Transverse colon (tissue), 4 donors: ENCODE results near the gene RNF103. TPM values are rescaled to one million over a fixed set of nuclear protein-coding genes. Genes with fewer than 3 reads are reported as not detected.

ENCODE experiments used
- DNase-seq: peaks from one replicate; pipeline ENCODE4 v3.0.0-alpha.2; 2019
- H3K27ac ChIP-seq, 4 donors: fragments of 200-600 bp; sonication (generic); 2 replicates each; pipeline ENCODE4 v1.5.1; 2016 to 2018; ENCODE audit warnings: inconsistent platforms in 4 of 4
- H3K27me3 ChIP-seq: fragments of 200-600 bp; sonication (generic); 2 replicates; pipeline ENCODE4 v1.5.1; 2017; ENCODE audit warnings: inconsistent platforms
- H3K36me3 ChIP-seq, 4 donors: fragments of 200-600 bp; sonication (generic); 2 replicates each; pipeline ENCODE4 v1.5.1; 2017 to 2019; ENCODE audit warnings: inconsistent platforms in 4 of 4
- H3K4me1 ChIP-seq, 4 donors: fragments of 200-600 bp; sonication (generic); 2 replicates each; pipeline ENCODE4 v1.5.1; 2017 to 2020; ENCODE audit warnings: inconsistent platforms in 4 of 4
- H3K4me3 ChIP-seq, 4 donors: fragments of 200-600 bp; sonication (generic); 1 replicate in 1 of 4; 2 replicates in 3 of 4; pipeline versions ENCODE4 v1.5.1 to v1.6.1; 2017 to 2019; ENCODE audit warnings: inconsistent platforms in 4 of 4
- H3K9me3 ChIP-seq, 2 donors: fragments of 200-600 bp; sonication (generic); 2 replicates each; pipeline ENCODE4 v1.5.1; 2017 to 2019; ENCODE audit warnings: inconsistent platforms in 2 of 2
- EP300 ChIP-seq: sonication (generic); formaldehyde crosslinking; IDR thresholded peaks from one replicate; pipeline ENCODE4 v1.6.1; 2017; ENCODE audit warnings: antibody characterized with exemption, low read depth
- POLR2A ChIP-seq: fragments of 450-650 bp; IDR thresholded peaks from one replicate; pipeline ENCODE4 v1.6.1; 2016; ENCODE audit warnings: antibody characterized with exemption, mild to moderate bottlenecking, moderate library complexity
- POLR2AphosphoS5 ChIP-seq, 3 donors: sonication (generic); formaldehyde crosslinking; IDR thresholded peaks; one replicate each; pipeline ENCODE4 v1.6.1; 2016; ENCODE audit warnings: antibody characterized with exemption in 3 of 3
- WGBS, 2 donors: methylation state at CpG; one replicate each; pipeline ENCODE4 v1.1.5; 2018; ENCODE audit warnings: low coverage in 1 of 2; 5-methylcytosine and 5-hydroxymethylcytosine counted together
- in situ Hi-C, 4 donors: fragments of 200-750 bp; cut with MboI; loops; one replicate each; pipeline versions ENCODE4 v1.15.0 to v1.15.1; 2017; ENCODE audit warnings: low sequenced_read_pairs in 3 of 4, low pct_ligation_motif_present in 1 of 4, low pct_unique_long_range_greater_than_20kb in 1 of 4
- intact Hi-C: fragments of 100-400 bp; cut with DNase I; formaldehyde crosslinking; loops from one replicate; pipeline ENCODE4 v1.15.1; 2023; ENCODE audit warnings: low total_unique reads
- total RNA-seq, 4 donors: library from RNA; depleted of rRNA; stranded (reverse); fragments of >200 nt; gene quantifications; one replicate each; pipeline ENCODE4 v1.1.0, GENCODE V29; 2016
- TF ChIP-seq, protein P1 (sequence below), 5 experiments: fragments of 200-600 bp in 3 of 5; fragments of 450-650 bp in 2 of 5; sonication (generic) in 3 of 5; IDR thresholded peaks; 1 replicate in 2 of 5; 2 replicates in 3 of 5; pipeline ENCODE4 v1.5.1; 2016 to 2017; ENCODE audit warnings: antibody characterized with exemption in 5 of 5, inconsistent platforms in 3 of 5, mild to moderate bottlenecking in 2 of 5, moderate library complexity in 1 of 5

The RNF103 gene
- total RNA-seq, 4 donors from 2014 or later, result 47.0 to 114 (median 103) TPM

DNA sequence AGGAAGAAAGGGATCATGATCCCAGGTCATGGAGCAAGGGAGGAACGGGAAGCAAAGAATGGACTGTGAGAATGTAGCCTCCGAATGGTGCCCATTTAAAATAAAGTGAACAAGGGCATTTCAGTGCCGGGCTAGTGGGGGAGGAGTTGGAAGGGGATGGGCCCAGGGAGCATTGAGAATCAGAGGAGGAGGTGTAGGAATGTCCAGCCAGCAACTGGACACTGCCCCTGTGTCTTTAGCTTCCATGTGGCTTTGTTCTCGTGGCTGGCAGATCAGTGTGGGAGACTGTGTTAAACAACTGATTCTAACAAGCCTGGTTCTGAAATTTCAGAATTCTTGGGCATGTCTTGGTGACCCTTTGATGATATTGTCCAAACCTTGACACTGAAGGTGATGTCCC is 1.4 kb upstream of the RNF103 start:
- H3K4me3 ChIP-seq, result no peak overlapping the region
- 77 to 89% methylated on average over 3 to 4 of the region's 4 CpGs for WGBS, 2 donors
- in situ Hi-C loops, result loop anchor here in 1 of 4 donors (10.0 kb wide), 2 partner anchors 60 to 80 kb away; partner anchors contain the start of gene CHMP3
- H3K4me1 ChIP-seq, result peaks cover 4 to 48% (median 28%) of the 10 kb centered on the region in 4 donors
- intact Hi-C loops, result no loop called here
- no peaks in the 10 kb centered on the region for H3K36me3 ChIP-seq
- no peak overlapping the region for H3K27ac ChIP-seq
- no peaks in the 10 kb centered on the region for H3K27me3 ChIP-seq
- DNase-seq, result no peak
- no peaks in the 10 kb centered on the region for H3K9me3 ChIP-seq
- TF ChIP-seq EP300 (no peak), POLR2A (no peak), POLR2AphosphoS5 (IDR thresholded peaks at IDR 0.05) (no peak)
- TF ChIP-seq, protein P1, sequence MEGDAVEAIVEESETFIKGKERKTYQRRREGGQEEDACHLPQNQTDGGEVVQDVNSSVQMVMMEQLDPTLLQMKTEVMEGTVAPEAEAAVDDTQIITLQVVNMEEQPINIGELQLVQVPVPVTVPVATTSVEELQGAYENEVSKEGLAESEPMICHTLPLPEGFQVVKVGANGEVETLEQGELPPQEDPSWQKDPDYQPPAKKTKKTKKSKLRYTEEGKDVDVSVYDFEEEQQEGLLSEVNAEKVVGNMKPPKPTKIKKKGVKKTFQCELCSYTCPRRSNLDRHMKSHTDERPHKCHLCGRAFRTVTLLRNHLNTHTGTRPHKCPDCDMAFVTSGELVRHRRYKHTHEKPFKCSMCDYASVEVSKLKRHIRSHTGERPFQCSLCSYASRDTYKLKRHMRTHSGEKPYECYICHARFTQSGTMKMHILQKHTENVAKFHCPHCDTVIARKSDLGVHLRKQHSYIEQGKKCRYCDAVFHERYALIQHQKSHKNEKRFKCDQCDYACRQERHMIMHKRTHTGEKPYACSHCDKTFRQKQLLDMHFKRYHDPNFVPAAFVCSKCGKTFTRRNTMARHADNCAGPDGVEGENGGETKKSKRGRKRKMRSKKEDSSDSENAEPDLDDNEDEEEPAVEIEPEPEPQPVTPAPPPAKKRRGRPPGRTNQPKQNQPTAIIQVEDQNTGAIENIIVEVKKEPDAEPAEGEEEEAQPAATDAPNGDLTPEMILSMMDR (IDR thresholded peaks at IDR 0.05), result no peak

- intact Hi-C loops, result no loop called here
- in situ Hi-C loops, result loop anchor here in 1 of 4 donors (10.0 kb wide), 2 partner anchors 59 to 81 kb away; partner anchors contain the start of gene CHMP3
- no peak for DNase-seq
- peaks cover 4 to 48% (median 28%) of the 10 kb centered on the region in 4 donors for H3K4me1 ChIP-seq
- peak overlapping the region; percentile 96 to 100 (median 100) for H3K27ac ChIP-seq
- no peaks in the 10 kb centered on the region for H3K9me3 ChIP-seq
- WGBS, 2 donors, result 60 to 88% methylated on average over 1 to 6 of the region's 6 CpGs
- peaks cover 0 to 3% (median 1%) of the 10 kb centered on the region in 4 donors for H3K36me3 ChIP-seq
- H3K4me3 ChIP-seq, result peak overlapping the region in 3 of 4 donors; percentile 64 to 98 (median 97)
- no peak for TF ChIP-seq POLR2AphosphoS5 (IDR thresholded peaks at IDR 0.05)
- no peak for TF ChIP-seq EP300
- TF ChIP-seq POLR2A, result no peak
- TF ChIP-seq, protein P1 (IDR thresholded peaks at IDR 0.05), result no peak
- H3K27me3 ChIP-seq, result no peaks in the 10 kb centered on the region
Measured at GRCh38 chr2:86624267-86624547, 542 bp upstream of the RNF103 start.

DNA sequence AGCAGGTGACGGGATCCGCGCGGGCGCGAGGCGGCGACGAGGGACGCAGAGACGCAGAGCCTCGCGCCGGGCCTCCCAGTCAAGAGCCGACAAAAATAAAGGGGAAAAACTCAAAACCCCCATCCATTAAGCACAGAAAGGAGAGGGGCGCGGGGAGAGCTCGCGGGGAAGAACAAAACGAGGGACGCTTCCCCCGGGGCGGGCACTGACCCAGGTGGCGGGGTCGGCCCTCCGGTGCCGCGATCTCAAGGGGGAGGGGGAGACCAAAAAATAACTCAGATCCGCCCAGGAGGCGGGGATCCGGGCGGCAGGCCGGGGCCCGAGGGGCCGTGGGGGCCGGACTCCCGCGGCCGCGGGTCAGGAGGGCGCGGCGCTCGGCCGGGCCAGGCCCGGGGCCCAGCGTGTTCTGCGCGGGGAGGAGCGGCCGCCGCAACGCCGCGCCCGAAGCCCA is 597 bp downstream of the RNF103 start:
- no peaks in the 10 kb centered on the region for H3K9me3 ChIP-seq
- peak overlapping the region; percentile 48 to 98 (median 80) for H3K4me3 ChIP-seq
- TF ChIP-seq, protein P1 (IDR thresholded peaks at IDR 0.05), result no peak
- TF ChIP-seq EP300 (no peak), POLR2A (no peak), POLR2AphosphoS5 (IDR thresholded peaks at IDR 0.05) (no peak)
- no peaks in the 10 kb centered on the region for H3K27me3 ChIP-seq
- peaks cover 0 to 11% (median 2%) of the 10 kb centered on the region in 4 donors for H3K36me3 ChIP-seq
- 1% methylated on average over 56 of the region's 56 CpGs; no CpG with 5 or more reads in 1 of the 2 donors for WGBS, 2 donors
- H3K4me1 ChIP-seq, result peaks cover 0 to 48% (median 27%) of the 10 kb centered on the region in 4 donors
- intact Hi-C loops, result no loop called here
- peak; percentile 66 for DNase-seq
- H3K27ac ChIP-seq, result peak overlapping the region; percentile 96 to 100 (median 100)
- in situ Hi-C loops, result loop anchor here in 1 of 4 donors (10.0 kb wide), 2 partner anchors 58 to 82 kb away; partner anchors contain the start of gene CHMP3

DNA sequence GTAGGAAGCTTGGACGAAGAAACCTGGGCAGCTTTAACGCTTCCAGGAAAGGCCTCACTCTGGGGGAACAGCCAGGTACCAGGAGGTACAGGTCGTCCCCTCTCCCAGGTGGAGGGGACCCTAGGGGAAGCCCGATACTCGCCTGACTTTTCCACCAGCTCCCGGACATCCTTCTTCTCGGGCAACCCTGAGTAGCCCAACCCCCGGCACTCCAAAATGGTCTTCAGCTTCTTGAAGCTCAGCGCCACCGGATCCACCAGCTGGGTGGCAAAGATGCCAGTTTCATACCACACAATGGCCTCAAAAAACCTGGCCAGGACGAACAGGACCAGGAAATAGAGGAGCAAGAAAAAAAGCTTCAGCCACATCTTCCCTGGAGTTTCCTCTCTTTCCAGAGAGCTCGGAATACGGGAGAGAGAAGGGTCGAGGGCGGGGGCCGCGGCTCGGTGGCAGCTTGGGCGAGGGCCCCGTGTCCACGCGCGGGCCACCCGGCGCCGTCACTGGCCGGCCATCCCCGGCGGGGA is 1.1 kb downstream of the RNF103 start:
- DNase-seq, result peak; percentile 50
- in situ Hi-C loops (loop anchor here in 1 of 4 donors (10.0 kb wide), 2 partner anchors 58 to 82 kb away; partner anchors contain the start of gene CHMP3), intact Hi-C loops (no loop called here)
- H3K4me1 ChIP-seq, result peaks cover 0 to 48% (median 25%) of the 10 kb centered on the region in 4 donors
- H3K27me3 ChIP-seq, result no peaks in the 10 kb centered on the region
- peak overlapping the region; percentile 96 to 100 (median 100) for H3K27ac ChIP-seq
- TF ChIP-seq, protein P1 (IDR thresholded peaks at IDR 0.05), result no peak
- no peak for TF ChIP-seq POLR2A
- TF ChIP-seq POLR2AphosphoS5 (IDR thresholded peaks at IDR 0.05), result no peak
- no peak for TF ChIP-seq EP300
- H3K4me3 ChIP-seq, result peak overlapping the region; percentile 48 to 98 (median 80)
- WGBS, 2 donors, result 0% methylated on average over 28 of the region's 29 CpGs; no CpG with 5 or more reads in 1 of the 2 donors
- H3K9me3 ChIP-seq, result no peaks in the 10 kb centered on the region
- H3K36me3 ChIP-seq, result peaks cover 0 to 11% (median 2%) of the 10 kb centered on the region in 4 donors
